ENCODE measurements around the gene COG1. TPM values are rescaled to one million over a fixed set of nuclear protein-coding genes. Genes with fewer than 3 reads are reported as not detected.

COG1 gene
- total and polyA plus RNA-seq, 2 of the 8 experiments (the other 6 are each of a cell fraction or from before 2014, with no cell fraction given) = 11.0 to 19.5 TPM

DNA sequence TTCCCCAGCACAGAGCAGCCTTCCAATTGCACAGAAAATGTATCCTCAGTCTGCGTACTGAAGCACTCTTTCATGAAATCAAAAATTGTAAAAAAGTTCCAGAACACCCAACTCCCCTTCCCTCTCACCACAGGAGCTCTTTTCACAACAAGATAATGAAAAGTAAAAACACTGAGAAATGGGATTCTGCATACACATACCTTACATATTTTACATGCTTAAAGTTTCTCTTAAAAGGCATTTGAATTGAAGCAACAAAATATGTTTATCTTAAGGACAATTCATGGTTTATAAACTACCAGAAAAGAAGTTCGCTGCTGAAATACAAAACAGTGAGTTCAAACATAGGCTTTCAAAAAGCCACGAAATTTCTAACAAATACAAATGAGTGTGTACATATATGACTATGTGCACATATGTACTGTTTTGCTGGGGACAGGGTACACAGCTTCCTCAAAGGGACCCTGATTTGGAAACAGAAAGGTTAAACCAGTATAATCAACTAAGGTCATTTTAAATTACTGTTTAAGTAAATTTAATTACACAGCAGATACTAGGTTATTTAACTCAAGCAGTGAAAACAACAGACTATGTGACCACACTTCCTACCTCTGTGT lies 33.8 kb downstream of the COG1 start:
- ChIA-PET POLR2A (ENCODE audit: partially characterized antibody) (interaction anchor here (0.8 to 2.3 kb wide), 8 partner anchors 10 to 961 kb away, joined by 3 to 13 read pairs (median 3); no protein-coding TSS in a partner anchor), CTCF (ENCODE audit: partially characterized antibody) (interaction anchor here (0.6 to 3.0 kb wide), 3 partner anchors 10 to 213 kb away, joined by 3 to 22 read pairs (median 5); no protein-coding TSS in a partner anchor)
- Histone ChIP-seq H3K4me3 (ENCODE audit: extremely low read depth in 1 of 4, insufficient read depth in 2 of 4, low read depth in 3 of 4, low read length in 4 of 4) (peak overlapping the region in 1 of 4 experiments; percentile 32; a peak in 1 of 8 replicates), H3K27ac (ENCODE audit: low read depth, low read length) (no peak overlapping the region), H2BK12ac (ENCODE audit: low read depth, low read length) (no peak overlapping the region; the same call in 1 of the 2 replicates), H3K56ac (replicated peaks; ENCODE audit: insufficient read length, low read depth, low read length) (no peak overlapping the region), H3K36me3 (ENCODE audit: control insufficient read depth in 2 of 4, insufficient read depth in 4 of 4, low read length in 3 of 4) (peaks cover 0 to 6% (median 0%) of the 10 kb centered on the region in 4 experiments; a peak in 1 of 8 replicates), H3K4me1 (replicated peaks in 1 of 4; ENCODE audit: control insufficient read depth in 3 of 4, insufficient read depth in 4 of 4, low read length in 3 of 4) (peaks cover 0 to 14% (median 5%) of the 10 kb centered on the region in 4 experiments; a peak in 6 of 7 replicates), H3K4ac (replicated peaks; ENCODE audit: insufficient read length, low read depth, low read length) (no peak overlapping the region), H2AK5ac (ENCODE audit: low read depth, low read length) (no peak overlapping the region), H3K14ac (ENCODE audit: insufficient read length) (no peak overlapping the region), H3K23me2 (ENCODE audit: low read depth, low read length) (no peaks in the 10 kb centered on the region), H4K91ac (replicated peaks; ENCODE audit: insufficient read length, low read length) (no peak overlapping the region), H4K5ac (ENCODE audit: insufficient read length, low read depth, low read length) (no peak overlapping the region), H3K18ac (ENCODE audit: extremely low read depth, low read length) (no peak overlapping the region), H2BK15ac (ENCODE audit: low read length) (no peak overlapping the region), H4K20me1 (replicated peaks in 1 of 2; ENCODE audit: control insufficient read depth in 1 of 2, insufficient read depth in 2 of 2, low read length in 2 of 2) (peaks cover 2 to 3% of the 10 kb centered on the region in 2 experiments), H2AFZ (ENCODE audit: low read length) (no peak overlapping the region), H3K4me2 (ENCODE audit: insufficient read depth in 1 of 2, low read depth in 2 of 2, low read length in 2 of 2) (peak overlapping the region; percentile 7 to 40; a peak in 3 of 4 replicates), H2BK20ac (ENCODE audit: low read length) (no peak overlapping the region), H3K79me1 (ENCODE audit: low read depth, low read length) (peaks cover 5% of the 10 kb centered on the region), H3K27me3 (replicated peaks in 1 of 4; ENCODE audit: control insufficient read depth in 3 of 4, extremely low read depth in 1 of 4, insufficient read depth in 3 of 4, low read length in 3 of 4) (no peaks in the 10 kb centered on the region), H3K79me2 (ENCODE audit: control insufficient read depth in 1 of 2, insufficient read depth in 2 of 2, low read length in 2 of 2) (peaks cover 13 to 84% of the 10 kb centered on the region in 2 experiments), H2BK5ac (ENCODE audit: low read depth, low read length) (no peak overlapping the region), H3K9me3 (ENCODE audit: insufficient read depth in 2 of 2, low read depth in 1 of 2, low read length in 1 of 2) (no peaks in the 10 kb centered on the region), H3K23ac (ENCODE audit: insufficient read length) (no peak overlapping the region), H4K8ac (ENCODE audit: extremely low read depth, insufficient read depth, low read length) (no peak overlapping the region), H2BK120ac (replicated peaks; ENCODE audit: low read depth, low read length) (no peak overlapping the region), H3K9ac (replicated peaks in 1 of 4; ENCODE audit: extremely low read depth in 1 of 4, low read depth in 3 of 4, low read length in 3 of 4) (no peak overlapping the region)
- no peak for DNase-seq (ENCODE audit: low read depth in 1 of 2, low spot score in 2 of 2)
- no peak for FAIRE-seq
- 30% methylated on average over 3 of the region's 3 CpGs; no CpG with 5 or more reads in 1 of the 2 experiments for WGBS, 2 experiments (ENCODE audit: extremely low coverage in 1 of 2, insufficient coverage in 1 of 2, insufficient read length in 1 of 2, insufficient replicate concordance in 2 of 2, low coverage in 1 of 2, low lambda C conversion rate in 2 of 2, missing lambda C conversion rate in 1 of 2)
- TF ChIP-seq SP2 (IDR thresholded peaks at IDR 0.05; ENCODE audit: low read length) (no peak), BCL11A (IDR thresholded peaks at IDR 0.05; ENCODE audit: low read depth in 2 of 2, low read length in 2 of 2) (no peak), GABPA (IDR thresholded peaks at IDR 0.05; ENCODE audit: borderline replicate concordance, insufficient read depth, low read length) (no peak), CREB1 (IDR thresholded peaks at IDR 0.05) (no peak), CHD2 (IDR thresholded peaks at IDR 0.05; ENCODE audit: low read length) (no peak), CBX5 (IDR thresholded peaks at IDR 0.05; ENCODE audit: low read depth, low read length) (no peak), TCF12 (IDR thresholded peaks at IDR 0.05; ENCODE audit: low read depth, low read length) (no peak), CTCF (IDR thresholded peaks at IDR 0.05; ENCODE audit: control extremely low read depth in 1 of 3, insufficient read depth in 1 of 3, low read depth in 1 of 3, low read length in 3 of 3) (no peak), FOSL1 (IDR thresholded peaks at IDR 0.05; ENCODE audit: insufficient read depth, low read depth, low read length) (no peak)
- TF ChIP-seq, protein P1, sequence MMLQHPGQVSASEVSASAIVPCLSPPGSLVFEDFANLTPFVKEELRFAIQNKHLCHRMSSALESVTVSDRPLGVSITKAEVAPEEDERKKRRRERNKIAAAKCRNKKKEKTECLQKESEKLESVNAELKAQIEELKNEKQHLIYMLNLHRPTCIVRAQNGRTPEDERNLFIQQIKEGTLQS (IDR thresholded peaks at IDR 0.05; ENCODE audit: insufficient read depth, low read depth, low read length) = no peak
